Hepatic stellate cell (primary cell): ENCODE results near the gene MRPL9.

Experiments
- DNase-seq: peaks from one replicate; pipeline ENCODE4 v3.0.0; 2011; ENCODE audit warnings: low spot score

The MRPL9 gene

DNA sequence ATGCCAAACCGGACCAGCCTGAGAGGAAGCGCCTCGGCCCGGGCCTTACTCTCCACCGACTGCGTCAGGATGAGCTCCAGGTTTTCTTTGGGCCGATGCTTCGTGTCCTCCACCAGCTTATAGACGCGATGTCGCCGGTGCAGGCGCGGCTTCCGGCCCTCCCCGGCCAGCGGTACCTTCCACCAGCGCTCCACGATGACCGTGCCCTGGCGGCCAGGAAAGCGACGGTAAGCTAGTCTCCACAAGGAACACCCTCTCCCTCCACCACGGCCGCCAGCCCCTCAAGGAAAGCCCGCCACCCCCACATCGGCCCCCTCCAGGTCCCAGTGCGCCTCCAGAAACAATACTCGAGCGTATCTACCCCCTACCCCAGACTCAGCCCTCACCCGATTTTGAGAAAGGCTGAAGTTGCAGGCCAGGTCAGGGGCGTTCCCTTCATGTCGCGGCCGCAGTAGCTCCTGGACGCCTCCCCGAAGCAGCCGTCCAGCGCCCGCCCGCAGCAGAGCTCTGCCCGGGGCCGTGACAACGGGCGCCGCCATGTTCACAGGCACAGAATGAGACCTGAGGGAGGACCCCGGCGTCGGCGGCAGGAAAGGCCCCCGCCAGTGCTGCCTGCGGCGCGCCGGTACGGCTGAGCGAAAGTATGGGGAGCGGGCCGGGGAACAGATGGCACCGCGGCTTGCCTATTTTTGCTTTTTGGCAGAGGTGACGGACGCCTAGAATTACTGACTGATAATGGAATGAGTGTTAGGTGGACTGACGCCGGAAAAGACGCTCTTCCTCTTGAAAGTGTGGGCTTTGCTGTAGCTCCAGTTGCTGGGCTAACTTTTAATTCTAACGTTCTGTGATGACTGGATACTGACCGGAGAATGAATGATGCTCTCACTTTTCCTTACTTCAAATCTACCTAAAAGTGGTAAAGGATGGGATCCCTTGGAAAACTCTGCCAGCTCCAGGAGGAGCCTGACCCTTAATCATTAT is at the start of gene MRPL9:
MRPL9 (minus strand) TSS at position 556 of the 981 bp plus-strand sequence; CDS start at position 539, 17 bp downstream.
- DNase-seq, result peak; percentile 93

DNA sequence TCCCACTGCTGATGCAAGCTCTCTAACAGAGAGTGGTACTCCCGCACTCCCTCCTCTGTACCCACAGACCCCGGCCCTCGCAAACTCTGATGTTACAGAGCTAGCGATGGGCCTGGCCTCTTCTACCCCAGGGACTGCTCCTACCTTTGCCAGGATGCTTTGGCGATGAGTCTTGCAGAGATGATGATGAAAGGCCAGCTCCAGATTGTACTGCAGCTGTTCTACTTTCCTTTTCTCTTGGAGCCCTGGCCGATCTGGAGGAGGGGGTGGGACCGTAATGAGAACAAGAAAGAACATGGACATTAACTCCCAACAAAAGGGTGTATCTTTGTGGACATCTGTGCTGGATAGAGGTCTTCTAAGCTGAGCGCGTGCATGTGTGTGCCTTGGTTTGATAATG is 47.9 kb upstream of the MRPL9 start:
- no peak for DNase-seq

DNA sequence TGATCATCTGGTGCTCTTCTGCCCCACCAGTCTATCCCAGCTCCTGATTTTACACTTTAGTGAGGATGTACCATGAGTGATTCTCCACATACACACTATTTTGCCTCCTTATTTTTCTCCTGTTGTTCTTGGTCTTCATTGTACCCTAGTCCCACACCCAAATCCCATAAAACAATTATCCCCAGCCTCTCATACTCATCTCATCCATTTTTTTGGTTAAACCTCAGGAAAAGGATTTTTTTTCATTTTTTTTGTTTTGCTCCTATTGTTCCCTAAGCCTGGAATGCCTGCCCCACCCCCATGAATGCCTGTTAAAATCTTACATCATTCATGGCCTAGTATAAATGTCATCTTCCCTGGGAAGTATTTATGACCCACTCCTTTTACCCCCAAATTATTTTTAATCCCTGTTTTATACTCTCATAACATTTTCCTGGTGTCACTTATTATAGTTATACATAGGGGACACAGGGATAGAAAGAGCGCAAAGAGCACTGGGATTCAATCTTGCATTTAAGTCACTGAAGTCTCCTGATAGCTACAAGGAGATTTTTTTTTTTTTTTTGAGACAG is 46.8 kb upstream of the MRPL9 start:
- no peak for DNase-seq

DNA sequence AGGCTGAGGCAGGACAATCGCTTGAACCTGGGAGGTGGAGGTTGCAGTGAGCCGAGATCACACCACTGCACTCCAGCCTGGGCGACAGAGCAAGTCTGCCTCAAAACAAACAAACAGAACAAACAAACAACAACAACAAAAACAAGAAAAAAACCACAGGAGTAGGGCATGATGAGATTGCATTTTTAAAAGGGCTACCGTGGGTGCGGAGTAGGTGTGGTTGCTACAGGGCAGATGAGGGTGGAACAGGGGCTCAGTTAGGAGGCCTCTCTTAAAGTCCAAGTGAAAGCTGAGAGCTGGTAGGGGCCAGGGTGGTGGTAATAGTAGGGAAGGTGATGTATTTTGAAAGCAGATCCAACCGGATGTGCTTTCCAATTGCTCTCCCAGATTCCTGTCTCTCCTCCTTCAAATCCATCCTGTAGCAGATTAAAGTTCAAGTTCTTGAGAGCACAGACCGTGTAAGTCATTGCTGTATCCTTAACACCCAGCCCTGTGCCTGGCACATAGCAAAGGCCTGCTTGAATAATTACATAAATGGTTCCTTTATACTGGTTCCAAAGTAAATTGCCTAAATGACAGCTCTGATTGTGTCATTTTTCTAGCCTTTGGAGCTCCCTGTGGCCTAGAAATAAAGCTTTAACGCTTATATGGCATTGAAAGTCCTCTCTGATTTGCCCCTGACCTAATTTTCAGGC is 46.1 kb upstream of the MRPL9 start:
- no peak for DNase-seq

DNA sequence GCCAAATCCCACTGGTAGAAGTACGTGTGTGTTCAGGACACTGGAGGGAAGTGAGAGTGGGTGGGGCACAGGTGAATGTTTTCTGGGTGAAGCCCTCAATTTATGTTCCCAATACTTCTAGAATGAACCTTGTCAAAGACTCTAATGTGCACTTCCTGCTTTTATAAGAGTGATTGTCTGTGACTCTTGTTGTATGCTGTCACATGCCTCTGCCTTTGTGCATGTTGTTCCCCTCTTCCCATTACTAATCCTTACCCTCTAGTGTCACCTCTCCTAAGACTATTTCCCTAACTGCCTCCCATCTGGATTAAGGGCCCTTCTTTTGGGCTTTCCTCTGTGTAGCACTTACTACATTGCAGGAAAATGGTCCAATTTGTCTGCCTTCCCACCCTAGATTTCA is 44.5 kb upstream of the MRPL9 start:
- no peak for DNase-seq

DNA sequence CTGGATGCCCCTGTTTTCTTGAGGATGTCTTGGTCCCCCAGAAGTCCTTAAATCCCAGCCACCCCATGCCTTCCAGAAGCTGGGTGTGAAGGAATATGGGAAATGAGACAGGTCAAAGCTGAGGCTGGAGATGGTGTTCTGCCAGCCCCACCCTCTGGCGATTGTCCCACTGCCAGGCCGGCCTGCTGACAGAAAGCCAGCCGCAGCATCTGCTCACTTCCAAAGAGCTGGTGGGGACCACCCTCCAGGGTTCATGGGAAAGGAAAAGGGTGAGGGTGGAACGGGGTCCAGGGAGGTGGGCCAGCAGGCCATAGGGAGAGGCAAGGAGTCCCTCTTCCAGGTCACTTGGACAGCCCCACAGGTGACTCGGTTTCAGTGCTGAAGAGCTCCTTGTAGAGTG is 43.8 kb upstream of the MRPL9 start:
- no peak for DNase-seq

DNA sequence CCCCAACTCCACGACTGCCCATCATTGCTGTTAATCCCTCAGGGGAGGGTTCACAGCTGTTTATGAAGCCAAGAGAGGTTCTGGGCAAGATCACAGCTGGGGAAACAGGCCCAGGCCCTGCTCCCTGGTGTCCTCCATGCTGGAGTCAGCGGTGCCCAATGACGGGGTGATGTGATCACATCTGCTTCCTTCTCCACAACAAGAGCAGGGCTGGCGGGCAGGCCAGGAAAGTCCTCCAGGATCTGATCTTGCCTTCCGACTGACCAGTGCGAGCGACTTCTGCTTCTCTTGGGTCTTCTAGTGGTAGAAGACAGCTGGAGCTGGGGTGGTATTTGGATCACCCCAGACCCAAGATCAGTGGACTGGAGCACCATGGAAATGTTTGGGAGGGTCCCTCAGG is 42.9 kb upstream of the MRPL9 start:
- no peak for DNase-seq

DNA sequence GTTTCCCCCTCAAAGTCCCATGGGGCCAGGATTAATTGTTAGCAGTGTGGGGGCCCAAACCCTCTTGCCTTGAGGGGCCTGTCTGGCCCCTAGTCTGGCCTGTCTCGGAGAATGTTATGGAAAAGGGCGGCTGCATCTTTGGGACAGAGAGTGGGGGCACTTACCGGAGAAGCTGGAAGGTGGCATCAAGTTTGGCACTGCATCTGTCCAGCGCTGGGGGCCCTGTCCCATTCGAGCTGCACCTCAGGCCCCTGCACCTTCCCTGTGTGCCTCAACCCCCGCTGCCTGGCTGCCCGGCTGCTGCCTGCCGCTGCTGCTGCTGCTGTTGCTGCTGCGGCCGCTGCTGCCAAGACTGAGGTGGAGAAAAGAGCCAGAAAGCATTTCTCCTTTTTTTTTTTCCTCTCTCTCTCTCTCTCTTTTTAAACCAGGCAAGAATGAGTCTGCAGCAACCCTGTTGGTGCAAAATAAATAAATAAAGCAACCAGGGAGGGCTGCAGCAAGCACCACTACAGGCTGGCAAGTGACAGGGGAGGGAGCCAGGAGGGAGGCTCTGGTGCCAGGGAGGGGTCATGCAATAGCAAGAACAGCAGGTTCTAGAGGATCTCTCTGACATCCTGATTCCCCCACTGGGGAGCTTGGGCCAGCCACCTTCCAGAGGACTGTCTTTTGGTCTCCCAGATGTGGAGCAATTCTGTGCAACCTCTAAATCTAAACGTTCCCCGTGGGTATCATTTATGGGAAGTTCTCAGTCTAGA is 41.9 kb upstream of the MRPL9 start, which contains the start of gene LINGO4:
LINGO4 (minus strand) TSS at position 354 of the 755 bp plus-strand sequence. CDS start 2,715 bp downstream, outside the sequence.
- no peak for DNase-seq

DNA sequence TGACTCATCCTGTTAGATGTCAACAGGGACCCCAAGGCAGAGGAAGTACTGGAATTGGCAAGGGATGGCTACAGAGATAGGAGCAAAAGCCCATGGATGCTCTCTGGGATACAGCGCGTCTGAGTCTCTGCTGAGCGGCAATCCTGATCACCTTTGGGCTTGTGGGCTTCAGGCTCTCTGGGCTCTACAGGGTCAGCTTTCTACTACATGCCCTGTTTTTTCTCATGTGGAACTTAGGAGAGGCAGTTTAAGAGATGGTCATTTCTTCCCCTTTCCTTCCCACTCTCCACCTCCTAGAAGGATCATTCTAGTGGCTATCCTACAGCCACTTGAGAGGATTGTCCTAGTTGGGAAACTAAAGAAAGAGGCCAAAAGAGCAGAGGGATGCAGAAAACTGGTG is 40.6 kb upstream of the MRPL9 start:
- no peak for DNase-seq

DNA sequence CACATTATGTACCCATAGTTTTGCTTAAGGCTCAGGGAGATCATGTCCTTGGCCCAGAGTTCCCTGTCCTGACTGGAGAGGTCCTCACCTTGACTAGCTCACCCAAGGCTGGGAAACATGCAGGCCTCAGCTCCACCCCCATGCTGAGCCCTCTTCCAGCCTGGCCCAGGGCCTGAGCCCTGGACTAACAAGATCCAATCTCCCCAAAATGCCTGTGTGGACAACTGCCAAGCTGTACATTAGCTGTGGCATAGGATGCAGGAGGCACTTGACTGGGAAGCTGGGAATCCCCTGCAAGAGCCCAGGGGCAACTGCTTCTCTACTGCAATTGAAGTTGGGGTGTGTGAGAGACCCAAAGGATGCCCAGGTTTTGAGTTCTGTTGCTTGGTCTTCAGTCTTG is 39.9 kb upstream of the MRPL9 start:
- no peak for DNase-seq

DNA sequence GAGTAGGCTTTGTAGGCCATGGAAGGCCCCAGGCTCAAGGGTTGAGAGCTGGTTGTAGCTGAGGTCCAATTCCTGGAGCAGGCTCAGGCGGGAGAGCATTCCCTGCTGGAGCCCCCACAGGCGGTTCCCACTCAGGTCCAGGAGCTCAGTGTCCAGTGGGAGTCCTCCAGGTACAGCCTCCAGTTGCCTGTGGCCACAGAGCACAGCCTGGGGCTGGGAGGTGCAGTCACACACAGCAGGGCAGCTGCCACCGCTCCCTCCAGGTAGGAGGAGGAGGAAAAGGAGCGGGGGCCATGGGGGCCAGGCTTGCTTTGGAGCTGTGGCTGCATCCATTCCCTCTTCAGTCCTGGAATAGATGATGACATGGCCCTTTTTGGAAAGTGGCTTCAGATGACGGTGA is 39.1 kb upstream of the MRPL9 start:
- no peak for DNase-seq

DNA sequence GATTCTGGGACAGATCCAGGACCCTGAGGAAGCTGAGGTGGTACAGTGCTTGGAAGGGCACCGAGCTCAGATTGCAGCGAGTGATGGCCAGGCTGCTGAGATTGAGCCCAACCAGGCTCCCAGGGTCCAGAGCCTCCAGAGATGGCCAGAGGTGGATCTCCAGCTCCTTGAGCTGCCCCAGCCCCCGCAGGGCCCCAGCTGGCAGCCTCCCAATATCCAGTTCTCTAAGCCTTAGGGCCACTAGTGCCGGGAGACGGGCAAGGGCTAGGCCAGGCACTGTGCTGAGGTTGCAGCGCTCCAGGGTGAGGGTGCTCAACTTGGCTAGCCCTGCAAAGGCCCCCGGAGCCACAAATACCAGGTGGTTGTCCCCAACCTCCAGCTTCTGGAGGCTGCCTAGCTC is 38.5 kb upstream of the MRPL9 start:
- DNase-seq, result no peak

DNA sequence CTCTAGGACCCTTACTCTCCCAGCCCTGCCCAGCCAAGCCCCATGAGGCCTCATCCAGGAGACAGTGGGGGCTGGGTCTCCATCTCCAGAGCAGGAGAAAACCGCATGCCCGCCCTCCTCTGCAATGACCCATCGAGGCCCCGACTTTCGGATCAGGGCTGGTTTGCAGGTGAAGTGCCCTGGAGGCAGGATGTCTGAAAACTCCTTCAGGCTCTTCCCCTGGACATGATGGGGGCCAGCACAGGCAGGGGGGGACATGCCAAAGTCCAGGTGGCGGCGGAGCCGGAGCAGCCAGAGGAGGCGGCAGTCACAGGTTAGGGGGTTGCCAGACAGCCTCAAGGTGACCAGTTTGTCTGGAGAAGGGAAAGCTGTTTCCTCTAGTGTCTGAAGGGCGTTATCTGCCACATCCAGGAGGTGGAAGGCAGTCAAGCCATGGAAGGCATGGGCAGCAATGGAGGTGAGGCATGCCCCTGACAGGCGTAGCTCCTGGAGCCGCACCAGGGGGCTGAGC is 38.1 kb upstream of the MRPL9 start:
- no peak for DNase-seq

DNA sequence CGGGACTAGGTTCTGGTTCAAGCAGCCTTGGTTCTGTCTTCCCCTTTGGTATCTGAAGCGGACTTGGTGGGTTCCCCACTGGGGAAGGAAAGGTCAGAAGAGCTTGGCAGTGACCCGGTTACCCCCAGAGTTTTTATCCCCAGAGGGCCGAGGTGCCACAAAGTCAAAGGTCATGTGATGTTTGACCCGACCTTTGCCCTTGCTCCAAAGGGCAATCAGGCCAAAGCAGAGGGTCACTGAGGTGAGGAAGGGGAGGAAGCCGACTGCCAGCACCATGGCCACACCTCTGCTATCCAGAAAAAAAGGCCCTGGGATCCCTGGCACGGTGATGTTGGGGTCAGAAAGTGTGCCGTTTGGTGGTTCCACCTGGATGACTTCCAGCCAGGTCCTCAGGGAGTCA is 37.5 kb upstream of the MRPL9 start:
- DNase-seq, result no peak

DNA sequence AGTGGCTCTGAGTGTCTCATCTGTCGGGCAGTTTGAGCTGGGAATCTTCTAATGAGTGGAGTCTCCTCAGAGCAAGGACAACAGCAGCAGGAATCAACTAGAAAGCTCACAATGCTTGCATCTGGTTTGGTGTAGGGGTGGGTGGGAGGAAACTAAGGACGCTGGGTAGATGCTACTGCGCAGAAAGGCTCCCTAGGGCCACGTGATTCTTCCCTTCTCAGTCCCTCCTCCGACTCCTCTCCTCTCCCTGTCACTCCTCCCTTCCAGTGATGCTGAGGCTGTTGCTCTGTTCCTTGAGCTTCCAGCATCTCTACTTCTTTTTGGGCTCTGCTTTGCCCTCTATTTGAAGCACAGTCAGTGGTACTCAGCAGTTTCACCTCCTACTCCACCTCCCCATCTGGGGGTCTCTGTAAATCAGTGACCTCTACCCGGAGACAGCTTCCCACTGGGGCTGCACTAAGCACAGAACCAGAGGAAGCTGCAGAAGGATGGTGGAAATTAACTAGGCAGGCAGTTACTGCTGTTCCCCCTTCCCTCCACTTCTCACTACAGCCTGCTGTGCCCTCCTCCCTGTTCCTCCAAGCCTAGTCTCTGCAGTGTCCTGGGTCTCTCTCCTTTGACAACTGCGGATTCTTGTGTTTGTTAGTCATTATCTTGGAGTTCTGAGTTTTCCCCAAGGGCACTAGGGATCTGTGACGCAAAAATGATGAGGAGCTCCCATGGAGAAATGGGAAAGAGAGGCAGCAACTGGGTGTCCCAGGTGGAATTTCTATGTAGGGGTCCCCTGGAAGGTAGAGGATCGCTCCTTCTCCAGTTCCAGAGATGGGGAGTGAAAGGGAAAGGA is 36.1 kb upstream of the MRPL9 start:
- DNase-seq, result no peak

DNA sequence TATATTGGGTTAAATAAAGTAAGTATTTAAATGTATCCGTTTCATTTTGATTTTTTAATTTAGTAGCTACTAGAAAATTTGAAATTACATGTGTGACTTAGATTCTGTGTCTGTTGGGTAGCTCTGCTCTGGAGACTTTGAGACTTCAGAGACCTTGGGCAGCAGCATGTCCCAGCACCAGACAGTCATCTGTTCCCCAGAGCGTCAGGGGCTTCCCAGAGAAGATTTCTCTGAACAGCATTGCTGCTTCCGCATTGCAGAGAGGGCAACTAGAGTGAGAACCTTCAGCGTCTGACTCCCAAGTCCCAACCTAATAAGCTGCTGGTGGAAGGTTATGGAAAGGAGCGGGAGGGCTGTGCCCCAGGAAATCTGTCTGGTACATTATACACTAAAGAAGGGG is 35.3 kb upstream of the MRPL9 start:
- no peak for DNase-seq

DNA sequence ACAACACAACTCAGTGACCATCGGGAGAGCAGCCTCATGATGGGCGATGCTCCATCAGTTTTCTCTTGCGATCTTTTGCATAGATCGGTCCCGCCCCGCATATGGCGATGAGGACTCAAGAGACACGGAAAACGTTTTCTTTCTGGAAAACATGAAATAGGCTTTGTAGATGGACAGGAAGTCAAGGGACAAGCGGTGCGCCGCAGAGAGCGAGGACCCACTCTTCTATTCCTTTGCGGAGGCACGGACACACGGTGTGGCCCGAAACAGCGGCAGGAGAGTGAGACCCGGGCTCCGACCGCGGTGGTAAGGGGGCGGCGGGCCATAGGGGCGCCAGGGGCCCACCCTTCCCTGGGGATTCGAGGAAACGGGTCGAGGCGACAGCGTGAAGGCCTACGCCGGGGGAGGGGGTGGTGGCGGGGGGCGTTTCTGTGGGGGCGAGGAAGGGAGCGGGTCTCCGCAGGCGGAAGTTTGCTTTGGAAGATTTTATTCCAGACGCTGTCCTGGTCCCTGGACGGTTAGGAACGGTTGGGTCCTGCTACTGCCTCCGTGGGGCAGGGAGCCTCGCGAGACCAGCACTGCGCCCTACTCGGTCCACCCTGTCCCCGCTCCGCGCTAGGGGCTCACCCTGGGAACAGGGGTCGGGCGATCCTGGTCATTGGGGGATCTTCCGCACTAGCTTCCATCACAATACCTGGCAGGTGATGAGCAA is 27.8 kb upstream of the MRPL9 start:
- DNase-seq, result no peak

DNA sequence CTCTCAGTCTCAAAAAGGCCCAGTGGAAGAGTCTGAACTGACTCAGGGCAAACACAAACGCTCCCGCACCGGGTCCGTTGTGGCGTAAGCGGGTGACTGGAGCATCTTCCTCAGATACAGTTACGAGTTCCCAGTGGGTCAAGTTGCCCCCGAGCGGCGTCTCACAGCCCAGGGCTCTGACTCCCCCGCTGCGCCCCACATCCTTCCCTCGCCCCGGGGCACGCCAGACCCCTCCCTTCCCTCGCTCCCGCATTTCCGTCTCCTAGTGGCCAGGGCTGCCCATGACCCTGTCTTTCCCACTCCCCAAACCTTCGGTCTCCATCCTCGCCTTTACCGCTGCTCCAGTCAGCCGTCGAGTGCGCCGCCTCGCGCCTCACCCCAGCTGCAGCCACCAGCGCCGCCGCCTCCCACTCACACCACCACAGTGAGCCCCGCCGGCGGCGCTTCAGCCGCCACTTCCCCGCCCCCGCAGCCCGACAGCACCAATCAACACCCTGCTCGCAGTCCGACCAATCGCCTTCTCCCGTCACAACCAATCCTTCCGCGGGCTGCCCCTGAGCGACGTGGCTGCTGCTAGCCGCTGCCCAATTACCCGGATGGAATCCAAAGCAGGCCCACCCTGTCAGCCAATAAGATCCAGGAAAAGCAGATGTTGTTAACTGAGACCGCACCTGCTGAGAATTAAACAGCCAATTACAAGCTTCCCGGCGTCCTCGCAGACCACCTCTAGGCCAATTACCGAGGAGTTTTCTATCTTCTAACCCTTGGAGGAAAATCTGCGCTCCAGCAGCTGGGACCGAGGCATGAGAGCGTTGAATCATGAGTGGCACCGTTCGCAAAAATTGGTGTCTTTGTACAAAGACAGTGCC is 27.0 kb upstream of the MRPL9 start, which contains the start of gene TDRKH:
TDRKH (minus strand) TSS at position 430 of the 869 bp plus-strand sequence. CDS start 7,478 bp downstream, outside the sequence.
- DNase-seq, result peak; percentile 99

DNA sequence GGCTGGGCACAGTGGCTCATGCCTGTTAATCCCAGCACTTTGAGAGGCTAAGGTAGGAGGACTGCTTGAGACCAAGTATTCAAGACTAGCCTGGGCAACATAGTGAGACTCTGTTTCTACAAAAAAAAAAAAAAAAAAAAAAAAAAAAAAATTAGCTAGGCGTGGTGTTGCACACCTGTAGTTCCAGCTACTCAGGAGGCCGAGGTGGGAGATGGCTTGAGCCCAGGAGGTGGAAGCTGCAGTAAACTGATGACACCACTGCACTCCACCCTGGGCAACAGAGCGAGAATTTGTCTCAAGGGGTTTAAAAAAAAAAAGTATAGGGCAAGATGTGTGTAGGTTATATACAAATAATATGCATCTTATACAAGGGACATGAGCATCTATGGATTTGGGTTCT is 24.4 kb upstream of the MRPL9 start:
- DNase-seq, result no peak
